Testis (tissue), 3 donors: ENCODE data around the gene FFAR4. TPM values are rescaled to one million over a fixed set of nuclear protein-coding genes. Genes with fewer than 3 reads are reported as not detected.

Experiments used
- DNase-seq: peaks from one replicate; pipeline ENCODE4 v3.0.0-alpha.2; 2019
- H3K27ac ChIP-seq, 2 donors: fragments of 200-600 bp; sonication (generic); one replicate each; pipeline ENCODE4 v1.5.1; 2019
- H3K27me3 ChIP-seq: fragments of 200-600 bp; sonication (generic); one replicate; pipeline ENCODE4 v1.5.1; 2019
- H3K36me3 ChIP-seq: fragments of 200-600 bp; sonication (generic); one replicate; pipeline ENCODE4 v1.5.1; 2017; ENCODE audit warnings: low read depth; ENCODE audit errors: missing control alignments
- H3K4me1 ChIP-seq: fragments of 200-600 bp; sonication (generic); one replicate; pipeline ENCODE4 v1.5.1; 2019
- H3K4me3 ChIP-seq, 2 donors: fragments of 200-600 bp; sonication (generic); one replicate each; pipeline ENCODE4 v1.5.1; 2017 to 2019
- H3K9me3 ChIP-seq: fragments of 200-600 bp; sonication (generic); one replicate; pipeline ENCODE4 v1.5.1; 2017
- POLR2A ChIP-seq: fragments of 450-650 bp; IDR thresholded peaks from one replicate; pipeline ENCODE4 v1.6.1; 2017; ENCODE audit warnings: antibody characterized with exemption, mild to moderate bottlenecking, moderate library complexity
- WGBS, 2 donors: methylation state at CpG; one replicate each; pipeline ENCODE4 v1.1.5; 2018; 5-methylcytosine and 5-hydroxymethylcytosine counted together
- intact Hi-C: fragments of 100-400 bp; cut with DNase I; formaldehyde crosslinking; loops from one replicate; pipeline ENCODE4 v1.15.1; 2023; ENCODE audit warnings: low total_unique reads
- polyA plus RNA-seq: library from polyadenylated mRNA; stranded (reverse); fragments of 350-450 nt; fragmentation: Illumina TruSeq; extraction: RNeasy Lipid Tissue Mini Kit (QIAGEN cat#74804); gene quantifications from one replicate; pipeline ENCODE4 v1.2.3, GENCODE V29; 2014; ENCODE audit warnings: low read depth, low replicate concordance; ENCODE audit not compliant: insufficient read depth
- total RNA-seq, 2 donors: library from RNA; depleted of rRNA; stranded (reverse); fragments of >200 nt; gene quantifications; one replicate each; pipeline ENCODE4 v1.2.3, GENCODE V29; 2016
- TF ChIP-seq, protein P1 (sequence below), 3 experiments: fragments of 450-650 bp in 2 of 3; fragments of 200-600 bp in 1 of 3; sonication (generic) in 1 of 3; IDR thresholded peaks; one replicate each; pipeline ENCODE4 v1.5.1; 2016 to 2019; ENCODE audit warnings: antibody characterized with exemption in 3 of 3, mild to moderate bottlenecking in 2 of 3, moderate library complexity in 1 of 3

The FFAR4 gene
- total and polyA plus RNA-seq, 3 donors from 2014 or later: 0.12 to 1.3 (median 0.55) TPM

GRCh38 chr10:93553482-93554315 is 12.8 kb upstream of the FFAR4 start:
- WGBS, 2 donors: 83 to 86% methylated on average over 8 of the region's 8 CpGs
- Histone ChIP-seq H3K36me3 (no peaks in the 10 kb centered on the region), H3K4me1 (no peaks in the 10 kb centered on the region), H3K9me3 (no peaks in the 10 kb centered on the region), H3K27me3 (no peaks in the 10 kb centered on the region), H3K4me3 (no peak overlapping the region), H3K27ac (no peak overlapping the region)
- TF ChIP-seq POLR2A: no peak
- TF ChIP-seq, protein P1, sequence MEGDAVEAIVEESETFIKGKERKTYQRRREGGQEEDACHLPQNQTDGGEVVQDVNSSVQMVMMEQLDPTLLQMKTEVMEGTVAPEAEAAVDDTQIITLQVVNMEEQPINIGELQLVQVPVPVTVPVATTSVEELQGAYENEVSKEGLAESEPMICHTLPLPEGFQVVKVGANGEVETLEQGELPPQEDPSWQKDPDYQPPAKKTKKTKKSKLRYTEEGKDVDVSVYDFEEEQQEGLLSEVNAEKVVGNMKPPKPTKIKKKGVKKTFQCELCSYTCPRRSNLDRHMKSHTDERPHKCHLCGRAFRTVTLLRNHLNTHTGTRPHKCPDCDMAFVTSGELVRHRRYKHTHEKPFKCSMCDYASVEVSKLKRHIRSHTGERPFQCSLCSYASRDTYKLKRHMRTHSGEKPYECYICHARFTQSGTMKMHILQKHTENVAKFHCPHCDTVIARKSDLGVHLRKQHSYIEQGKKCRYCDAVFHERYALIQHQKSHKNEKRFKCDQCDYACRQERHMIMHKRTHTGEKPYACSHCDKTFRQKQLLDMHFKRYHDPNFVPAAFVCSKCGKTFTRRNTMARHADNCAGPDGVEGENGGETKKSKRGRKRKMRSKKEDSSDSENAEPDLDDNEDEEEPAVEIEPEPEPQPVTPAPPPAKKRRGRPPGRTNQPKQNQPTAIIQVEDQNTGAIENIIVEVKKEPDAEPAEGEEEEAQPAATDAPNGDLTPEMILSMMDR (IDR thresholded peaks at IDR 0.05): no peak
- no peak for DNase-seq
- intact Hi-C loops: no loop called here

DNA sequence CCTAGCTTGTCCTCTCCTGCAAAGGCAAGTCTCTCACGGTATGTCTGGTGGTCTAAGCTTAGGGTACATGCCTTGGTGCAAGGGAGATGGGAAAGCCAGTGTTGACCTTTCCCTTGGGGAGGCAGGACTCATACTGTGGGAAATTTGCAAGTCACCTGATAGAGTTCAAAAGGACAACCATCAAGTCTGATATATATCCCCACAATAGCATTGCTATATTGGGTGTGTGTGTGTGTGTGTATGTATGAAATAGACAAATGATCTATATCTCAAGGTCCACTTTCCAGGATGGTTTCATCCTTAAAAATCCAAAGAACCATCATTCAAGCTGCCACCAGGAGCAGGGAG is 12.2 kb upstream of the FFAR4 start:
- DNase-seq: no peak
- Histone ChIP-seq H3K27me3 (no peaks in the 10 kb centered on the region), H3K4me1 (no peaks in the 10 kb centered on the region), H3K36me3 (no peaks in the 10 kb centered on the region), H3K9me3 (no peaks in the 10 kb centered on the region), H3K4me3 (no peak overlapping the region), H3K27ac (no peak overlapping the region)
- intact Hi-C loops: no loop called here
- TF ChIP-seq POLR2A: no peak
- TF ChIP-seq, protein P1 (IDR thresholded peaks at IDR 0.05): no peak
- 67 to 79% methylated on average over 1 of the region's 1 CpG for WGBS, 2 donors

DNA sequence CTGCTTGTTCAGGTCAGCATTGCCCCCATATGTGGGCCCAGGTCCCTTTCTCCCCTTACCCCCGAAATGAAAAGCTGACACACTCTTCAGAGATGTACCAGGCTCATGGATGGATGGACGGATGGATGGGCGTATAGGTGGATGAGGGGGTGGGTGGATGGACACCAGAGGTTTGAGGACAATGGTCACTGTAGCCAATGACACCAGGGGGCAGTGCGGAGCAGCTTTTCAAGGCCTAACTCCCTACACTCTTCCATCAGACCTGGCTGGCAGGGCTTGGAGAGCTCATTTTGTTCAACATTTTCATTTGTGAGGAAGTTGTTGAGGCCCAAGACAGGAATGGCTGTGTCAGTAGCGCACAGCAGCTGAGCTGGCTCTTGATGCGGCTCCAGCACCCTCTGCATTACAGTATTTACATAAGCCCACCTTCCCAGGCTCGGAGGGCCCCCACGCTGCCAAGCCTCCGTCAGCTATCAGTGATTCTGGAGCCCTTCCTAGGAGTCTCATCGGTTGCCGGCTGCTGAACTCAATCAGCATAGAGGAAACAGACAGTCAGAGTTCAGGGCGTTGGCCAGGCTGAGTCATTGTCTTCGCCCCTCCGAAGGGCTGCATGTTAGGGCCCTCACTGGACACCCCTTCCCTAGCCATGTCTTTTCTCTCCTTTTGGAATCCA is 11.6 kb upstream of the FFAR4 start:
- Histone ChIP-seq H3K4me3 (no peak overlapping the region), H3K9me3 (no peaks in the 10 kb centered on the region), H3K4me1 (no peaks in the 10 kb centered on the region), H3K36me3 (no peaks in the 10 kb centered on the region), H3K27ac (no peak overlapping the region), H3K27me3 (no peaks in the 10 kb centered on the region)
- intact Hi-C loops: no loop called here
- DNase-seq: peak; percentile 81
- 66 to 70% methylated on average over 12 to 14 of the region's 14 CpGs for WGBS, 2 donors
- TF ChIP-seq POLR2A: no peak
- TF ChIP-seq, protein P1 (IDR thresholded peaks at IDR 0.05): peak; percentile 37 to 56 (median 55)

- intact Hi-C loops: no loop called here
- H3K4me1 ChIP-seq: no peaks in the 10 kb centered on the region
- no peak for DNase-seq
- no peaks in the 10 kb centered on the region for H3K36me3 ChIP-seq
- no peaks in the 10 kb centered on the region for H3K27me3 ChIP-seq
- TF ChIP-seq, protein P1 (IDR thresholded peaks at IDR 0.05): no peak
- no peak for TF ChIP-seq POLR2A
- no peak overlapping the region for H3K27ac ChIP-seq
- no peaks in the 10 kb centered on the region for H3K9me3 ChIP-seq
- WGBS, 2 donors: 92 to 95% methylated on average over 9 of the region's 9 CpGs
- H3K4me3 ChIP-seq: no peak overlapping the region
These were observed 7.0 kb upstream of the FFAR4 start for GRCh38 chr10:93559490-93559889.
